ENCODE data around the gene PTCRA.

GRCh38 chr6:42959917-42960242 lies 44.0 kb downstream of the PTCRA start:
- TF ChIP-seq POLR2A (IDR thresholded peaks at IDR 0.05; ENCODE audit: low read length) (no peak), GATA1 (IDR thresholded peaks at IDR 0.05; ENCODE audit: low read depth, low read length) (no peak)

Measured in erythroblast (primary cell).